ENCODE data around the gene BCL11A. TPM values are rescaled to one million over a fixed set of nuclear protein-coding genes. Genes with fewer than 3 reads are reported as not detected.

BCL11A gene
- total RNA-seq, 1 donor from 2014 or later = 2.2 TPM

DNA sequence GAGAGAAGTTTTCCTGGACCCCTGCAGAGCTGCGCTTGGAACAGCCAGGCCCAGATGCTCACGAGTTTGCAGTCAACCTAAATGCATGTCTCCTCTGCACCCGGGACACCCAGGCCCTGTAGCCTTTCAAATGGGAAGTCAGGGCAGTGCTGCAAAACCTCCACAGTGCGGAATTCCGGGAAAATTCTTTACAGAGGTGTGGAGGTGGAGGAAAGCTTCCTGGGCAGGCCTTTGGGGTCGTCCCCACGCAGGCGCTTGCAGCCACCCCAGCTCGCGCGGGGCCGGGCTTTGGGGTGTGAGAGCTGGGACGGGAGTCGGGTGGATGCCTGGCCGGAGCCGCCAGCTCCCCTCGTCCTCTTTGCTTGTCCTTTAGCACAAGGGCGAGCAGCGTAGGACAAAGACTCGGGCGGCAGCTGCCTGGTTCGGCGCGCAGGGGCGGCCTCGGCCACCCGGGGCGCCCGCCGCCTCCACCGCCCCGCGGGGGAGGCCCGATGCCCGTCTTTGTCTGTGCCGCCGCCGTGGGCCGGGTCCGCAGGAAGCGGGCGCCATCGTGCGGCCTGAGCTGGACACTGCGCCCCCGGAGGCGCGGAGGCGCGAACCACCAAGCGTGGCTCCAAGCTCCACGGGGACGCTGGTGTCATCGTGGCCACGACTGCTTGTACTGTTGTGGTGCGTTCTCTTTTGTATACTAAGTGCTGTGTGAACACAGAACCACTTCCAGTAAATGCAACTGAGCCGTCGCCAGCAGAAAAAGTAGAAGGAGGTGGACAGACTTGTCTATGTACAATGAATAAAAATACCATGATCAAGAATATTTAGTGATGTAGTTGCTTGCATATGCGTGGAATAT, 28.2 kb upstream of the BCL11A start:
- Mint-ChIP-seq H3K36me3 (ENCODE audit: low read depth) (no peaks in the 10 kb centered on the region), H3K4me3 (peak overlapping the region; percentile 54), H3K4me1 (no peaks in the 10 kb centered on the region), H3K9me3 (no peaks in the 10 kb centered on the region), H3K27me3 (ENCODE audit: low read depth) (peaks cover 50% of the 10 kb centered on the region), H3K27ac (ENCODE audit: unreplicated experiment) (no peak overlapping the region)
- TF ChIP-seq, protein P1, sequence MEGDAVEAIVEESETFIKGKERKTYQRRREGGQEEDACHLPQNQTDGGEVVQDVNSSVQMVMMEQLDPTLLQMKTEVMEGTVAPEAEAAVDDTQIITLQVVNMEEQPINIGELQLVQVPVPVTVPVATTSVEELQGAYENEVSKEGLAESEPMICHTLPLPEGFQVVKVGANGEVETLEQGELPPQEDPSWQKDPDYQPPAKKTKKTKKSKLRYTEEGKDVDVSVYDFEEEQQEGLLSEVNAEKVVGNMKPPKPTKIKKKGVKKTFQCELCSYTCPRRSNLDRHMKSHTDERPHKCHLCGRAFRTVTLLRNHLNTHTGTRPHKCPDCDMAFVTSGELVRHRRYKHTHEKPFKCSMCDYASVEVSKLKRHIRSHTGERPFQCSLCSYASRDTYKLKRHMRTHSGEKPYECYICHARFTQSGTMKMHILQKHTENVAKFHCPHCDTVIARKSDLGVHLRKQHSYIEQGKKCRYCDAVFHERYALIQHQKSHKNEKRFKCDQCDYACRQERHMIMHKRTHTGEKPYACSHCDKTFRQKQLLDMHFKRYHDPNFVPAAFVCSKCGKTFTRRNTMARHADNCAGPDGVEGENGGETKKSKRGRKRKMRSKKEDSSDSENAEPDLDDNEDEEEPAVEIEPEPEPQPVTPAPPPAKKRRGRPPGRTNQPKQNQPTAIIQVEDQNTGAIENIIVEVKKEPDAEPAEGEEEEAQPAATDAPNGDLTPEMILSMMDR (conservative IDR thresholded peaks at IDR 0.05) = peak; percentile 98
- DNase-seq (ENCODE audit: low read depth, low spot score) = peak; percentile 84

DNA sequence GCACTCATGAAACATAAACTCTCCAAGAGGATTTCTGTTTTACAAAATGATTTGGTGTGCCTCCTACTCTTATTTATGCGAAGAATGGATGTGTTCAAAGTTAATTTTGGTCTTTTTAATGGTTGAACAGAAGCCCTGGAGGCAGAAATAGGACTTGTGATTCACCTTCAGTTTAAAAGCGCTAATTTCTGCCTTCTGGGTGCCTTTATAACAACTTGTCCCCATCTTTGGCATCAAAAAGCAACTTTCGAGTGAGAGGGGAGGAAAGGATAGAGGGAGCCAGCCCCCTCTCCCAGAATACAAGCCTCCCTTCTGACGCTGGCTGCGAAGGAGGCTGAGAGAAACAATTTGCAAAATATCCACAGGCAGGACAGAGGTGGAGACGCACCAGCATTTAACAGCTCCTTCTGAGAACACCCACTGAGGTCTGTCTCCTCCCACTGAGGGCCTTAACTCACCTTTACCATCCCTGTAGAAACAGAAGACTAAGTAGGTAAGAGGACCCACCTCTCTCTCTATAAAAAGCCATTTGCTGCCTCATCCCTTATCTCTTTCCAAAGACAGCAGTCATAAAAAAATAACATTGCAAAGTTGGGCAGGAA, 24.3 kb upstream of the BCL11A start:
- Mint-ChIP-seq H3K4me1 (no peaks in the 10 kb centered on the region), H3K27ac (ENCODE audit: unreplicated experiment) (no peak overlapping the region), H3K9me3 (no peaks in the 10 kb centered on the region), H3K36me3 (ENCODE audit: low read depth) (no peaks in the 10 kb centered on the region), H3K27me3 (ENCODE audit: low read depth) (peaks cover 54% of the 10 kb centered on the region), H3K4me3 (no peak overlapping the region)
- no peak for DNase-seq (ENCODE audit: low read depth, low spot score)
- TF ChIP-seq, protein P1 (conservative IDR thresholded peaks at IDR 0.05) = no peak

DNA sequence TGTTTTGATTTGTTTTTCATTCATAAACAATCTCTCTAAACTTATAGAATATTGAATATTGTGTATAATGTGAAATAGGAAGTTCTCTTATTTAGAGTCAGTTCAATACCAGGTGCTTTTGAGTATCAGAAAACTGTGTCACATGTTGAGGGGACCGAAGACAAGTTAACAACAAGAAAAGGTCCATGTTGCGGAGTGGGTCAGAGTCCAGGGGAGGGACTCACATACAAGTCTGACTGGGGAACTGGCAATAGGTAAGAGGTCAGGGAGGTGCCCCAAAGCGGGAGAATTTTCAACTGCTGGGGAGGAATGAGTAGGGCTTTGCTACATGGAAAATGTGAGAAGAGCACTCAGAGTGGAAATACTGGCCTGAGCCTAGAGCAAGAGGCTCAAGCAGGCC, 19.8 kb upstream of the BCL11A start:
- H3K36me3 Mint-ChIP-seq (ENCODE audit: low read depth) = no peaks in the 10 kb centered on the region
- no peaks in the 10 kb centered on the region for H3K4me1 Mint-ChIP-seq
- no peaks in the 10 kb centered on the region for H3K9me3 Mint-ChIP-seq
- no peak overlapping the region for H3K27ac Mint-ChIP-seq (ENCODE audit: unreplicated experiment)
- TF ChIP-seq, protein P1 (conservative IDR thresholded peaks at IDR 0.05) = no peak
- DNase-seq (ENCODE audit: low read depth, low spot score) = no peak
- peaks cover 17% of the 10 kb centered on the region for H3K27me3 Mint-ChIP-seq (ENCODE audit: low read depth)
- H3K4me3 Mint-ChIP-seq = no peak overlapping the region

DNA sequence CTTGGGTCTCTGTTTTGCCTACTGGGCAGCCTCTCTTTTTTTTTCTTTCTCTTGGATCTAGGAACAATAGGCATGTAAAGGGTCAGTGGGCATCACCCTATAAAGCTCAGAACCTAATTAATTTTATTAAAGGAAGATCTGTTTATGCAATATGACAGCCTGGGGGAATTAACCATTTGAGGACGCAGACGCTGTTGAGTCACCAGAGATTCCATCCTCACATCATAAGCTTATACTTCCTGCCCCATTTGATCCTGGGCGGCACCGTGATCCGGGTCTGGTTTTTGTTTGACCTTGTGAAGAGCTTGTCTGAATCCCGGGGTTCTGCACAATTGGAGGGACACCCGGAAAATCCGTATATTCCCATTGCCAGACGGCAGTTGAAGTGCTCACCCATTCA, 16.8 kb upstream of the BCL11A start:
- Mint-ChIP-seq H3K36me3 (ENCODE audit: low read depth) (no peaks in the 10 kb centered on the region), H3K27ac (ENCODE audit: unreplicated experiment) (no peak overlapping the region), H3K27me3 (ENCODE audit: low read depth) (peaks cover 4% of the 10 kb centered on the region), H3K4me3 (no peak overlapping the region), H3K9me3 (no peaks in the 10 kb centered on the region), H3K4me1 (no peaks in the 10 kb centered on the region)
- TF ChIP-seq, protein P1 (conservative IDR thresholded peaks at IDR 0.05) = no peak
- no peak for DNase-seq (ENCODE audit: low read depth, low spot score)

DNA sequence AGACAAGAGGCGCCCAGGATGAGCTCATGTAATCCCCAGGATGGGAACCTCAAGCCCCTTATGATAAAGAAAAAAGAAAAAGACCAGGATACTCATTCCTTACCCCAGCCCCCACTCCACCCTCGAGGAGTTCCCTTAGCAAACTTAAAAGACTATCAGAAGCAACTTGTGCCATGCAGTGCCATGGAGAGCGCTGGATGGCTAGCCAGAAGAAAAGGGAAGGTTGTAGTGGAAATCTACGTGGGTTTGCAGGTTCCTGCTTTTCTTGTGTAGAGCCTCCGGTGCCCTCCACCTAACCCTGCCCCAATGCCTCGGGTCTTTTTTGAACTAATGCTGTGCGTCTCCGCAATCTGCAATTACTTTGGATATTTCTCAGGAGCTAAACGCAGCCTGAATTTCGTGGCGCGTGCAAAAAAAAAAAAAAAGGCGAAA, 16.2 kb upstream of the BCL11A start:
- no peak overlapping the region for H3K4me3 Mint-ChIP-seq
- TF ChIP-seq, protein P1 (conservative IDR thresholded peaks at IDR 0.05) = no peak
- H3K27ac Mint-ChIP-seq (ENCODE audit: unreplicated experiment) = no peak overlapping the region
- H3K9me3 Mint-ChIP-seq = no peaks in the 10 kb centered on the region
- no peaks in the 10 kb centered on the region for H3K36me3 Mint-ChIP-seq (ENCODE audit: low read depth)
- peaks cover 1% of the 10 kb centered on the region for H3K27me3 Mint-ChIP-seq (ENCODE audit: low read depth)
- no peak for DNase-seq (ENCODE audit: low read depth, low spot score)
- H3K4me1 Mint-ChIP-seq = no peaks in the 10 kb centered on the region

Data from neural crest cell (in vitro differentiated cells).